IPS-20b (cell line): Measurements from ENCODE around the gene PRMT9.

Experiments used
- H3K27ac ChIP-seq: one replicate; pipeline ENCODE4 v1.5.1; 2013; ENCODE audit warnings: low read length
- H3K27me3 ChIP-seq: 2 replicates; pipeline ENCODE4 v1.6.1; 2013; ENCODE audit warnings: mild to moderate bottlenecking, low read length, inconsistent platforms; ENCODE audit not compliant: insufficient read depth
- H3K36me3 ChIP-seq: 2 replicates; pipeline ENCODE4 v1.6.1; 2013; ENCODE audit warnings: low read depth, mild to moderate bottlenecking, inconsistent platforms, low read length, moderate library complexity; ENCODE audit not compliant: insufficient read depth
- H3K4me1 ChIP-seq: 2 replicates; pipeline ENCODE4 v1.6.1; 2013; ENCODE audit warnings: mild to moderate bottlenecking, control low read depth, inconsistent platforms, low read length, moderate library complexity; ENCODE audit not compliant: insufficient read depth
- H3K4me3 ChIP-seq: 2 replicates; pipeline ENCODE4 v1.5.1; 2013; ENCODE audit warnings: mild to moderate bottlenecking, low read length, inconsistent platforms
- H3K9ac ChIP-seq: 2 replicates; pipeline ENCODE4 v1.6.1; 2013; ENCODE audit warnings: low read depth, mild to moderate bottlenecking, inconsistent platforms, low read length, moderate library complexity
- H3K9me3 ChIP-seq: 2 replicates; pipeline ENCODE4 v1.6.1; 2013; ENCODE audit warnings: mild to moderate bottlenecking, low read depth, low read length, inconsistent platforms; ENCODE audit not compliant: insufficient read depth

The PRMT9 gene

GRCh38 chr4:147683717-147684700 lies at the start of gene PRMT9:
Gene PRMT9 (minus strand): TSS chr4:147684163. CDS start chr4:147683987, 176 bp downstream.
- Histone ChIP-seq H3K36me3 (peaks cover under 1% of the 10 kb centered on the region; the same call in 1 of the 2 replicates), H3K27me3 (no peaks in the 10 kb centered on the region), H3K9ac (peak within 1 kb of the TSS; percentile 95), H3K4me3 (peak within 1 kb of the TSS; percentile 98), H3K9me3 (no peaks in the 10 kb centered on the region), H3K4me1 (peaks cover 15% of the 10 kb centered on the region; the same call in 1 of the 2 replicates), H3K27ac (peak within 1 kb of the TSS; percentile 40)

GRCh38 chr4:147732518-147733235 lies 48.7 kb upstream of the PRMT9 start:
- H3K27me3 ChIP-seq, result peaks cover 90% of the 10 kb centered on the region
- peaks cover 29% of the 10 kb centered on the region for H3K4me1 ChIP-seq
- peak overlapping the region; percentile 86 for H3K4me3 ChIP-seq
- H3K27ac ChIP-seq, result no peak overlapping the region
- no peaks in the 10 kb centered on the region for H3K9me3 ChIP-seq
- no peaks in the 10 kb centered on the region for H3K36me3 ChIP-seq
- peak overlapping the region; percentile 70; the same call in 1 of the 2 replicates for H3K9ac ChIP-seq

- Histone ChIP-seq H3K4me3 (peak within 1 kb of the TSS; percentile 86), H3K27ac (no peak within 1 kb of the TSS), H3K4me1 (peaks cover 29% of the 10 kb centered on the region), H3K9ac (peak within 1 kb of the TSS; percentile 70; the same call in 1 of the 2 replicates), H3K27me3 (peaks cover 98% of the 10 kb centered on the region), H3K9me3 (no peaks in the 10 kb centered on the region), H3K36me3 (no peaks in the 10 kb centered on the region)
Observed at GRCh38 chr4:147731580-147732517, 47.9 kb upstream of the PRMT9 start, which contains the start of gene ARHGAP10. Gene ARHGAP10 (plus strand): TSS chr4:147732088. CDS start chr4:147732302, 214 bp downstream.

GRCh38 chr4:147730333-147730732 lies 46.4 kb upstream of the PRMT9 start:
- no peaks in the 10 kb centered on the region for H3K36me3 ChIP-seq
- H3K4me3 ChIP-seq, result peak overlapping the region; percentile 45
- H3K9me3 ChIP-seq, result no peaks in the 10 kb centered on the region
- H3K27me3 ChIP-seq, result peaks cover 89% of the 10 kb centered on the region
- H3K4me1 ChIP-seq, result peaks cover 19% of the 10 kb centered on the region
- no peak overlapping the region for H3K9ac ChIP-seq
- no peak overlapping the region for H3K27ac ChIP-seq

GRCh38 chr4:147727476-147728028 lies 43.6 kb upstream of the PRMT9 start:
- Histone ChIP-seq H3K27me3 (peaks cover 75% of the 10 kb centered on the region), H3K9me3 (no peaks in the 10 kb centered on the region), H3K36me3 (no peaks in the 10 kb centered on the region)

GRCh38 chr4:147725673-147726072 lies 41.7 kb upstream of the PRMT9 start:
- no peak overlapping the region for H3K4me3 ChIP-seq
- no peak overlapping the region for H3K9ac ChIP-seq
- no peak overlapping the region for H3K27ac ChIP-seq
- peaks cover 9% of the 10 kb centered on the region for H3K4me1 ChIP-seq
- peaks cover 58% of the 10 kb centered on the region for H3K27me3 ChIP-seq
- H3K9me3 ChIP-seq, result no peaks in the 10 kb centered on the region
- H3K36me3 ChIP-seq, result no peaks in the 10 kb centered on the region

More at GRCh38 chr4:147727476-147728028, 43.6 kb upstream of the PRMT9 start:
- no peak overlapping the region for H3K27ac ChIP-seq
- no peak overlapping the region for H3K4me3 ChIP-seq
- H3K9ac ChIP-seq, result no peak overlapping the region
- peaks cover 9% of the 10 kb centered on the region for H3K4me1 ChIP-seq

- Histone ChIP-seq H3K4me1 (no peaks in the 10 kb centered on the region), H3K9me3 (no peaks in the 10 kb centered on the region), H3K27ac (no peak overlapping the region), H3K27me3 (peaks cover 48% of the 10 kb centered on the region), H3K9ac (no peak overlapping the region), H3K36me3 (no peaks in the 10 kb centered on the region), H3K4me3 (no peak overlapping the region)
Observed at GRCh38 chr4:147724468-147725201, 40.7 kb upstream of the PRMT9 start.

GRCh38 chr4:147723326-147723725 lies 39.4 kb upstream of the PRMT9 start:
- Histone ChIP-seq H3K27ac (no peak overlapping the region), H3K9ac (no peak overlapping the region), H3K9me3 (no peaks in the 10 kb centered on the region), H3K36me3 (no peaks in the 10 kb centered on the region), H3K27me3 (peaks cover 35% of the 10 kb centered on the region), H3K4me3 (no peak overlapping the region), H3K4me1 (no peaks in the 10 kb centered on the region)

- no peak overlapping the region for H3K27ac ChIP-seq
- H3K36me3 ChIP-seq, result no peaks in the 10 kb centered on the region
- H3K9ac ChIP-seq, result no peak overlapping the region
- peaks cover under 1% of the 10 kb centered on the region; the same call in 1 of the 2 replicates for H3K27me3 ChIP-seq
- H3K9me3 ChIP-seq, result no peaks in the 10 kb centered on the region
- no peaks in the 10 kb centered on the region for H3K4me1 ChIP-seq
- H3K4me3 ChIP-seq, result no peak overlapping the region
Observed at GRCh38 chr4:147717878-147718277, 33.9 kb upstream of the PRMT9 start.
